Neural progenitor cell (in vitro differentiated cells): ENCODE results near the gene CLTCL1. TPM values are rescaled to one million over a fixed set of nuclear protein-coding genes. Genes with fewer than 3 reads are reported as not detected.

Experiments used
- DNase-seq: peaks from one replicate; pipeline ENCODE4 v3.0.0-alpha.2; 2016; ENCODE audit warnings: low spot score
- H2AFZ ChIP-seq: fragments of 200-600 bp; sonication (generic); replicated peaks from 2 replicates; pipeline ENCODE4 v1.6.1; 2016; ENCODE audit warnings: antibody characterized with exemption
- H3F3A ChIP-seq: fragments of 200-600 bp; sonication (generic); 2 replicates; pipeline ENCODE4 v1.6.1; 2016; ENCODE audit warnings: antibody characterized with exemption, low read depth
- H3K27ac ChIP-seq: fragments of 200-600 bp; sonication (generic); 2 replicates; pipeline ENCODE4 v1.5.1; 2016; ENCODE audit warnings: mild to moderate bottlenecking
- H3K27me3 ChIP-seq: fragments of 200-600 bp; sonication (generic); 2 replicates; pipeline ENCODE4 v1.6.1; 2016; ENCODE audit warnings: mild to moderate bottlenecking, moderate library complexity
- H3K36me3 ChIP-seq: fragments of 200-600 bp; sonication (generic); 2 replicates; pipeline ENCODE4 v1.5.1; 2016
- H3K4me1 ChIP-seq: fragments of 200-600 bp; sonication (generic); 2 replicates; pipeline ENCODE4 v1.6.1; 2016; ENCODE audit warnings: mixed run types
- H3K4me2 ChIP-seq: fragments of 200-600 bp; sonication (generic); 2 replicates; pipeline ENCODE4 v1.6.1; 2016
- H3K4me3 ChIP-seq: fragments of 200-600 bp; sonication (generic); 2 replicates; pipeline ENCODE4 v1.5.1; 2016
- H3K79me2 ChIP-seq: fragments of 200-600 bp; sonication (generic); 2 replicates; pipeline ENCODE4 v1.6.1; 2016; ENCODE audit warnings: low read depth
- H3K9ac ChIP-seq: fragments of 200-600 bp; sonication (generic); 2 replicates; pipeline ENCODE4 v1.6.1; 2016
- H3K9me3 ChIP-seq: fragments of 200-600 bp; sonication (generic); 2 replicates; pipeline ENCODE4 v1.5.1; 2016; ENCODE audit warnings: low read depth
- H4K20me1 ChIP-seq: fragments of 200-600 bp; sonication (generic); 2 replicates; pipeline ENCODE4 v1.6.1; 2016; ENCODE audit warnings: low read depth
- H3K27ac Mint-ChIP-seq: 3 replicates; pipeline ENCODE4 v1.8.0; 2021; ENCODE audit warnings: mixed read lengths
- H3K27me3 Mint-ChIP-seq: 2 replicates; pipeline ENCODE4 v1.8.0; 2022; ENCODE audit warnings: low read depth, mild to moderate bottlenecking, inconsistent platforms, moderate library complexity, mixed read lengths; ENCODE audit not compliant: insufficient read depth
- H3K36me3 Mint-ChIP-seq: 3 replicates; pipeline ENCODE4 v1.8.0; 2021; ENCODE audit warnings: mixed read lengths
- H3K4me1 Mint-ChIP-seq: 3 replicates; pipeline ENCODE4 v1.8.0; 2021; ENCODE audit warnings: mixed read lengths
- H3K4me3 Mint-ChIP-seq: 3 replicates; pipeline ENCODE4 v1.8.0; 2021; ENCODE audit warnings: mild to moderate bottlenecking, moderate library complexity, mixed read lengths
- H3K9me3 Mint-ChIP-seq: 3 replicates; pipeline ENCODE4 v1.8.0; 2020; ENCODE audit warnings: mixed read lengths
- EZH2 ChIP-seq: fragments of 200-600 bp; sonication (generic); IDR thresholded peaks from 2 replicates; pipeline ENCODE4 v1.6.1; 2017; ENCODE audit warnings: antibody characterized with exemption, mild to moderate bottlenecking, moderate library complexity
- EZH2phosphoT487 ChIP-seq: fragments of 200-600 bp; sonication (generic); IDR thresholded peaks from 2 replicates; pipeline ENCODE4 v1.6.1; 2017; ENCODE audit warnings: antibody characterized with exemption
- total RNA-seq: library from RNA; depleted of rRNA; stranded (reverse); fragments of >200 nt; gene quantifications from 2 replicates; pipeline ENCODE4 v1.2.3, GENCODE V29; 2015; ENCODE audit warnings: low replicate concordance
- TF ChIP-seq, protein P1 (sequence below): fragments of 200-600 bp; sonication (generic); IDR thresholded peaks from 2 replicates; pipeline ENCODE4 v1.5.1; 2017; ENCODE audit warnings: antibody characterized with exemption, mild to moderate bottlenecking

CLTCL1 gene
- total RNA-seq, 1 donor from 2014 or later: 13.7 TPM

DNA sequence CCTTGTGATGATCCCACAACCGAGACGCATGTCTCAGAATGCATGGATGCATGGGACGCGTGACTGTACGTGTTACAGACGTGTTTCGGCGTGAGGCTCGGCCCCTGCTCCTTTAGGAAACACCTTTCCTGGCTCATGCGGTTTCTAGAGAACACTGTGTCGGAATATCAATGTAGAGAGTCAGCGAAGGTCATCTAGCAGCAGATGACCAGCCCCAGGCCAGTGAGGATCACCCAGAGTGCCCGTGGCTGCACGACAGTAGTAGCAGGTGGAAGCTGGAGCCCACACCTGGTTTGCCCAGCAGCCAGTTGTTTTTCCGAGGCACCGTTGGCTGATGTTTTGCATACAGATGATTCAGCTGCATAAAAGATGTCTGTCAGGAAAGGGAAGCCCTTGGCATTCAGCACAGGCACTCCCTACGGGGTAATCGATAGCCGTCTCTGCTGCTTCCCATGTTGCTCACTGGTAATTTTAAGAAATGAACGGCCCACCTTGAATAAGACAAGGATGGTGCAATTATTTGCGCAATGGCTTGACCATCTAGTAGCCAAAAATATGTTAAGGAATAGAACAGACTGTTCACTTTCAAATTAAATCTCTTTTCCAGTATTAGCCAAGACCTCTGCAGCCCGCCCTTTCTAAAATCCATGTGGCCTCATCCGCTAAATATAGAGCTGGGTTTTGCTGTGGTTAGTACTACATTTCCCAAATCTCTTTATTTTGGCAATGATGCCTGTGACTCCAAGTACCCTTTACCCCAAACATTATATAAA is 1.1 kb upstream of the CLTCL1 start:
- DNase-seq: no peak
- Mint-ChIP-seq H3K36me3 (no peaks in the 10 kb centered on the region), H3K4me1 (peaks cover 19% of the 10 kb centered on the region), H3K27ac (no peak overlapping the region), H3K27me3 (peaks cover 10% of the 10 kb centered on the region), H3K4me3 (peak overlapping the region; percentile 94), H3K9me3 (no peaks in the 10 kb centered on the region)
- H3K36me3 ChIP-seq: no peaks in the 10 kb centered on the region
- TF ChIP-seq EZH2phosphoT487 (no peak), EZH2 (no peak)
- TF ChIP-seq, protein P1, sequence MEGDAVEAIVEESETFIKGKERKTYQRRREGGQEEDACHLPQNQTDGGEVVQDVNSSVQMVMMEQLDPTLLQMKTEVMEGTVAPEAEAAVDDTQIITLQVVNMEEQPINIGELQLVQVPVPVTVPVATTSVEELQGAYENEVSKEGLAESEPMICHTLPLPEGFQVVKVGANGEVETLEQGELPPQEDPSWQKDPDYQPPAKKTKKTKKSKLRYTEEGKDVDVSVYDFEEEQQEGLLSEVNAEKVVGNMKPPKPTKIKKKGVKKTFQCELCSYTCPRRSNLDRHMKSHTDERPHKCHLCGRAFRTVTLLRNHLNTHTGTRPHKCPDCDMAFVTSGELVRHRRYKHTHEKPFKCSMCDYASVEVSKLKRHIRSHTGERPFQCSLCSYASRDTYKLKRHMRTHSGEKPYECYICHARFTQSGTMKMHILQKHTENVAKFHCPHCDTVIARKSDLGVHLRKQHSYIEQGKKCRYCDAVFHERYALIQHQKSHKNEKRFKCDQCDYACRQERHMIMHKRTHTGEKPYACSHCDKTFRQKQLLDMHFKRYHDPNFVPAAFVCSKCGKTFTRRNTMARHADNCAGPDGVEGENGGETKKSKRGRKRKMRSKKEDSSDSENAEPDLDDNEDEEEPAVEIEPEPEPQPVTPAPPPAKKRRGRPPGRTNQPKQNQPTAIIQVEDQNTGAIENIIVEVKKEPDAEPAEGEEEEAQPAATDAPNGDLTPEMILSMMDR: no peak
- H3K4me3 ChIP-seq: peak overlapping the region; percentile 99
- H3K27ac ChIP-seq: no peak overlapping the region
- no peaks in the 10 kb centered on the region for H3K79me2 ChIP-seq
- H3F3A ChIP-seq: no peaks in the 10 kb centered on the region
- H4K20me1 ChIP-seq: no peaks in the 10 kb centered on the region
- H2AFZ ChIP-seq: peak overlapping the region; percentile 95
- H3K9ac ChIP-seq: no peak overlapping the region
- no peaks in the 10 kb centered on the region for H3K9me3 ChIP-seq
- H3K27me3 ChIP-seq: peaks cover 36% of the 10 kb centered on the region
- H3K4me2 ChIP-seq: peak overlapping the region; percentile 84
- no peaks in the 10 kb centered on the region for H3K4me1 ChIP-seq

DNA sequence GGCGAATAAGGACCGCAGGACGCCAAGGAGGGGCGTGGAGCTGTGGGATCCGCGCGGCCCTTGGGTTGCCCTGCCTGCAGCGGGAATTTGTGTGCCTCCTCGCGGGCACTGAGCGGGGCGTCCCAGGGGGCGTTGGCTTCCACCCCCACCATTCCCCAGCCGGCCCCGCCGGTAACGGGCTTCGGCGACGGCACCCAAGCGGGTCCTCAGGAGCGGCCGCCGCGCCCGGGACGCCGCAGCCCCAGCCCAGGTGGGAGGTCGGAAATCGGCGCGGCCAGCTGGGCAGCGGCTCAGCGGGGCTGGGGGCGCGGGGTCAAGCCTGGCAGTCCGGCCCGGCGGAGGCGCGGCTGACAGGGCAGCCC is 320 bp downstream of the CLTCL1 start:
- Histone ChIP-seq H4K20me1 (peaks cover 9% of the 10 kb centered on the region), H3K9ac (peak overlapping the region; percentile 38), H3K9me3 (no peaks in the 10 kb centered on the region), H3K36me3 (no peaks in the 10 kb centered on the region), H3K4me2 (peak overlapping the region; percentile 98), H3K79me2 (no peaks in the 10 kb centered on the region), H2AFZ (peak overlapping the region; percentile 98), H3K27me3 (peaks cover 36% of the 10 kb centered on the region), H3K4me1 (peaks cover 9% of the 10 kb centered on the region), H3K4me3 (peak overlapping the region; percentile 99), H3K27ac (no peak overlapping the region), H3F3A (peaks cover 11% of the 10 kb centered on the region)
- no peak overlapping the region for H3K27ac Mint-ChIP-seq
- TF ChIP-seq EZH2 (peak; percentile 3), EZH2phosphoT487 (no peak)
- peaks cover 25% of the 10 kb centered on the region for H3K4me1 Mint-ChIP-seq
- no peaks in the 10 kb centered on the region for H3K9me3 Mint-ChIP-seq
- H3K4me3 Mint-ChIP-seq: peak overlapping the region; percentile 89
- H3K36me3 Mint-ChIP-seq: no peaks in the 10 kb centered on the region
- peaks cover 12% of the 10 kb centered on the region for H3K27me3 Mint-ChIP-seq
- DNase-seq: peak; percentile 73

DNA sequence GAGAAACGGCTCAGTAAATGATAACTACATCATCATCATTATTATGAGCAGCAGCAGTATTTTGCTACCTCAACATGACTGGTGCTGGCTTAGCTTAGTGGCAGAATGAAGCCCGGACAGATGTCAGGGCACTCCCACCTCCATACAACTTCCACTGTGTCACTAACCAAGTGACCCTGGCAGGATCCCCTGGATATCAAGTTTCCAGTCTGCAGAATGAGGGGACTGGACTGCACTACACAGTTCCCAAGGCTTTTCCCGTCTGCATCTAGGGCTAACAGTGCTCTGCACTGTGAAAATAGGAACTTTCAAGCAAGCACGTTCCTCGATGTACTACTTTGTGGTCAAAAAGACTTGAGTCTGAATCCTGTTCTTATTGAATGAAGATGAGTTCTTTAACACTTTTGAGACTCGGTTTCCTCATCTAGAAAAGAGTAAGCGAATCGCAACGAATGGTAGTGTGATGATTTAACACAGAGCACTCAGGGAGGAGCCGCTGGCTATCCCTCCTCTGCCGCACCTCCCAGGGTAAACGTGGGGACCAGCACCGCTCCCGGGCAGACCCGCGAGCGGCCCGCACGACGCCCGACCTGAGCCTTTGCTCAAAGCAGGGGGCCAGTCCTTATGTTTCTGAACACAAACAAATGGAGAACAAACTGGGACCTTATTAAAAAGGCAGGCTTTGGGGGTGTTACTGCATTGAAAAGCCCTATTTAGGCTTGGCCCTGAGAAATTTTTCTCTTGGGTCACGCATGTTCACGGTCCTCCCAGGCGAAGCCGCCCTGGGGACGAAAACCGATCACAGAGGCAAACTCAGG is 910 bp downstream of the CLTCL1 start:
- Histone ChIP-seq H3K4me1 (peaks cover 15% of the 10 kb centered on the region), H3K27me3 (peaks cover 36% of the 10 kb centered on the region), H3K9me3 (no peaks in the 10 kb centered on the region), H3K4me2 (peak overlapping the region; percentile 98), H3K36me3 (no peaks in the 10 kb centered on the region), H3K4me3 (peak overlapping the region; percentile 99), H3F3A (peaks cover 17% of the 10 kb centered on the region), H3K9ac (no peak overlapping the region), H4K20me1 (peaks cover 10% of the 10 kb centered on the region), H3K79me2 (no peaks in the 10 kb centered on the region), H2AFZ (peak overlapping the region; percentile 98), H3K27ac (no peak overlapping the region)
- Mint-ChIP-seq H3K27me3 (peaks cover 12% of the 10 kb centered on the region), H3K4me1 (peaks cover 25% of the 10 kb centered on the region), H3K4me3 (peak overlapping the region; percentile 89), H3K9me3 (no peaks in the 10 kb centered on the region), H3K27ac (no peak overlapping the region), H3K36me3 (no peaks in the 10 kb centered on the region)
- no peak for DNase-seq
- peak; percentile 17 for TF ChIP-seq EZH2
- TF ChIP-seq, protein P1: no peak
